Stimulated activated CD8-positive, alpha-beta memory T cell treated with anti-CD3 and anti-CD28 coated beads, Interleukin-4, amount 100 ng/mL, for 24 hours (primary cell): ENCODE measurements around the gene ARHGAP22.

Experiments used
- DNase-seq: peaks from one replicate; pipeline ENCODE4 v3.0.0-alpha.2; 2020; ENCODE audit warnings: low read depth

The ARHGAP22 gene

GRCh38 chr10:48511875-48512231 lies 93.0 kb downstream of the ARHGAP22 start:
- no peak for DNase-seq

- DNase-seq = no peak
Measured at GRCh38 chr10:48511066-48511874, 93.6 kb downstream of the ARHGAP22 start.

- DNase-seq = no peak
Measured at GRCh38 chr10:48509974-48510692, 94.7 kb downstream of the ARHGAP22 start.

- DNase-seq = no peak
Measured at GRCh38 chr10:48508791-48509772, 95.8 kb downstream of the ARHGAP22 start.

GRCh38 chr10:48507933-48508790 lies 96.7 kb downstream of the ARHGAP22 start:
- DNase-seq = no peak

- DNase-seq = no peak
Measured at GRCh38 chr10:48507494-48507893, 97.4 kb downstream of the ARHGAP22 start.

- DNase-seq = no peak
Measured at GRCh38 chr10:48506147-48506917, 98.5 kb downstream of the ARHGAP22 start.

- no peak for DNase-seq
Measured at GRCh38 chr10:48505394-48506112, 99.3 kb downstream of the ARHGAP22 start.

GRCh38 chr10:48504141-48504885 lies 100.6 kb downstream of the ARHGAP22 start:
- DNase-seq = no peak

GRCh38 chr10:48503293-48503911 lies 101.5 kb downstream of the ARHGAP22 start:
- DNase-seq = no peak

GRCh38 chr10:48502791-48503190 lies 102.1 kb downstream of the ARHGAP22 start:
- DNase-seq = no peak

- no peak for DNase-seq
Measured at GRCh38 chr10:48501787-48502771, 102.8 kb downstream of the ARHGAP22 start.

GRCh38 chr10:48501226-48501625 lies 103.6 kb downstream of the ARHGAP22 start:
- no peak for DNase-seq

GRCh38 chr10:48500771-48501170 lies 104.1 kb downstream of the ARHGAP22 start:
- DNase-seq = no peak

- DNase-seq = no peak
Measured at GRCh38 chr10:48498940-48499510, 105.8 kb downstream of the ARHGAP22 start.

GRCh38 chr10:48497780-48498770 lies 106.8 kb downstream of the ARHGAP22 start:
- DNase-seq = no peak
